Calu3 (cell line): Measurements from ENCODE around the gene BTF3. TPM values are rescaled to one million over a fixed set of nuclear protein-coding genes. Genes with fewer than 3 reads are reported as not detected.

Experiments used
- BruUV-seq: library from RNA; stranded (reverse); fragments of 400-500 nt; replicated peaks from 2 replicates; lab custom pipeline; 2021; lab: Mats Ljungman, UMichigan
- CTCF ChIA-PET: fragments of 300-600 bp; sonication (Branson Sonifier 250); formaldehyde crosslinking; loops from one replicate; lab custom pipeline; 2022; ENCODE audit warnings: antibody characterized with exemption; lab: Charles Lee
- DNase-seq: peaks from one replicate; pipeline ENCODE4 v3.0.0; 2022
- H3K27ac Mint-ChIP-seq: one replicate; pipeline ENCODE4 v1.8.0; 2022; ENCODE audit warnings: mixed read lengths; ENCODE audit not compliant: unreplicated experiment
- H3K27me3 Mint-ChIP-seq: one replicate; pipeline ENCODE4 v1.8.0; 2022; ENCODE audit warnings: mixed read lengths; ENCODE audit not compliant: unreplicated experiment
- H3K36me3 Mint-ChIP-seq: one replicate; pipeline ENCODE4 v1.8.0; 2022; ENCODE audit warnings: mild to moderate bottlenecking, moderate library complexity, mixed read lengths; ENCODE audit not compliant: insufficient read depth, unreplicated experiment
- H3K4me1 Mint-ChIP-seq: one replicate; pipeline ENCODE4 v1.8.0; 2022; ENCODE audit warnings: mild to moderate bottlenecking, low read depth, mixed read lengths; ENCODE audit not compliant: unreplicated experiment
- H3K4me3 Mint-ChIP-seq: one replicate; pipeline ENCODE4 v1.8.0; 2022; ENCODE audit warnings: mild to moderate bottlenecking, low read depth, moderate library complexity, mixed read lengths; ENCODE audit not compliant: unreplicated experiment
- H3K9me3 Mint-ChIP-seq: one replicate; pipeline ENCODE4 v1.8.0; 2022; ENCODE audit warnings: low read depth, mixed read lengths; ENCODE audit not compliant: unreplicated experiment
- intact Hi-C: fragments of 100-400 bp; cut with micrococcal nuclease; formaldehyde crosslinking; loops from one replicate; pipeline ENCODE4 v1.10.0; 2022; ENCODE audit not compliant: unreplicated experiment
- total RNA-seq: library from RNA; stranded (reverse); gene quantifications from 2 replicates; pipeline ENCODE4 v1.2.3, GENCODE V29; 2022
- TF ChIP-seq, protein P1 (sequence below): fragments of 200-600 bp; IDR thresholded peaks from one replicate; pipeline ENCODE4 v1.8.0; 2022; ENCODE audit warnings: antibody characterized with exemption; ENCODE audit not compliant: unreplicated experiment

Gene BTF3
- total RNA-seq, 1 experiment from 2014 or later = 872 TPM

DNA sequence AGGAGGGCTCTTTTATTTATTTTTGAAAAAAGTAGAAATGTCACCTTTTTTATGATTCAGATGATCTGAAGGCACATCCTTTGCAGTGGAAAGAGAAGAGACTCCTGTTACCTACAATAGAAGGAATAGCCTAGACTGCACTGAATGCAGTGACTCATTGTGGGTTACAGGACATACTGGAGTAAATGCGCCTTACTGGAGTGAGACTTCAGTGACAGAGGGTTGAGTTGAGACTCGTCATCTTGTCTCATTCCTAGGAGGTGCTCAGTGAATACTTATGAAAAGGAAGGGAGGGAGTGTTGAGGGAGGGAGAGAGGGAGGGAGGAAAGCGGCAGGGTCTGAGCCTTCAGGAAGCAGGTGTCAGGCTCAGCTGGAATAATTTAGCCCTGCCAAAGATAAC lies 42.0 kb downstream of the BTF3 start:
- Mint-ChIP-seq H3K27ac (peak overlapping the region; percentile 80), H3K4me1 (peaks cover 49% of the 10 kb centered on the region), H3K4me3 (no peak overlapping the region), H3K9me3 (no peaks in the 10 kb centered on the region), H3K27me3 (no peaks in the 10 kb centered on the region), H3K36me3 (peaks cover 15% of the 10 kb centered on the region)
- TF ChIP-seq, protein P1, sequence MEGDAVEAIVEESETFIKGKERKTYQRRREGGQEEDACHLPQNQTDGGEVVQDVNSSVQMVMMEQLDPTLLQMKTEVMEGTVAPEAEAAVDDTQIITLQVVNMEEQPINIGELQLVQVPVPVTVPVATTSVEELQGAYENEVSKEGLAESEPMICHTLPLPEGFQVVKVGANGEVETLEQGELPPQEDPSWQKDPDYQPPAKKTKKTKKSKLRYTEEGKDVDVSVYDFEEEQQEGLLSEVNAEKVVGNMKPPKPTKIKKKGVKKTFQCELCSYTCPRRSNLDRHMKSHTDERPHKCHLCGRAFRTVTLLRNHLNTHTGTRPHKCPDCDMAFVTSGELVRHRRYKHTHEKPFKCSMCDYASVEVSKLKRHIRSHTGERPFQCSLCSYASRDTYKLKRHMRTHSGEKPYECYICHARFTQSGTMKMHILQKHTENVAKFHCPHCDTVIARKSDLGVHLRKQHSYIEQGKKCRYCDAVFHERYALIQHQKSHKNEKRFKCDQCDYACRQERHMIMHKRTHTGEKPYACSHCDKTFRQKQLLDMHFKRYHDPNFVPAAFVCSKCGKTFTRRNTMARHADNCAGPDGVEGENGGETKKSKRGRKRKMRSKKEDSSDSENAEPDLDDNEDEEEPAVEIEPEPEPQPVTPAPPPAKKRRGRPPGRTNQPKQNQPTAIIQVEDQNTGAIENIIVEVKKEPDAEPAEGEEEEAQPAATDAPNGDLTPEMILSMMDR = no peak
- no TSS peak for BruUV-seq
- CTCF ChIA-PET = interaction anchor here (0.9 kb wide), 1 partner anchor 56 kb away, joined by 3 read pairs; no protein-coding TSS in a partner anchor
- intact Hi-C loops = loop anchor here (2.0 kb wide), 1 partner anchor 43 kb away; no protein-coding TSS in a partner anchor
- DNase-seq = peak; percentile 35

DNA sequence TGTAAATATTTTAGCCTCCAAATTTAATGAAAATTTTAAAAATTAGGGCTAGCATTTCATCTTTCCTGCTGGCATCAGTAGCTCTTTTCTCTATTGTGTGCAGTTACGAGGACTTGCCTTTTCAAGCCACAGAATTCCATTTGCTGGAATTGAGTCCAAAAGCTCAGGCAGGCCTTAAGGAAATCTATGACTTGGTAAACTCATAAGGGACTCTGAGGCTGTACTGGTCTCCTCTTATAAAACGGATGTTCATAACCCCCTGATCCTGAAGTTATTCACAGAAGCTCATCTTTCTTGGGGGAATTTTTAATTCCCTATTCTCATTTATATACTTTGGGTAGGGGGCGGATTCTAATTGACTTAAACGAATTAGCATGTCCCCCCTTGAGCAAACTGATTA lies 43.8 kb downstream of the BTF3 start:
- Mint-ChIP-seq H3K36me3 (peaks cover 15% of the 10 kb centered on the region), H3K9me3 (no peaks in the 10 kb centered on the region), H3K27me3 (no peaks in the 10 kb centered on the region), H3K4me1 (peaks cover 52% of the 10 kb centered on the region), H3K4me3 (peak overlapping the region; percentile 19), H3K27ac (peak overlapping the region; percentile 80)
- intact Hi-C loops = no loop called here
- TF ChIP-seq, protein P1 = no peak
- CTCF ChIA-PET = interaction anchor here (0.6 to 1.4 kb wide), 5 partner anchors 10 to 360 kb away, joined by 3 to 7 read pairs (median 3); partner anchors contain the start of gene BTF3
- no peak for DNase-seq
- BruUV-seq = no TSS peak

DNA sequence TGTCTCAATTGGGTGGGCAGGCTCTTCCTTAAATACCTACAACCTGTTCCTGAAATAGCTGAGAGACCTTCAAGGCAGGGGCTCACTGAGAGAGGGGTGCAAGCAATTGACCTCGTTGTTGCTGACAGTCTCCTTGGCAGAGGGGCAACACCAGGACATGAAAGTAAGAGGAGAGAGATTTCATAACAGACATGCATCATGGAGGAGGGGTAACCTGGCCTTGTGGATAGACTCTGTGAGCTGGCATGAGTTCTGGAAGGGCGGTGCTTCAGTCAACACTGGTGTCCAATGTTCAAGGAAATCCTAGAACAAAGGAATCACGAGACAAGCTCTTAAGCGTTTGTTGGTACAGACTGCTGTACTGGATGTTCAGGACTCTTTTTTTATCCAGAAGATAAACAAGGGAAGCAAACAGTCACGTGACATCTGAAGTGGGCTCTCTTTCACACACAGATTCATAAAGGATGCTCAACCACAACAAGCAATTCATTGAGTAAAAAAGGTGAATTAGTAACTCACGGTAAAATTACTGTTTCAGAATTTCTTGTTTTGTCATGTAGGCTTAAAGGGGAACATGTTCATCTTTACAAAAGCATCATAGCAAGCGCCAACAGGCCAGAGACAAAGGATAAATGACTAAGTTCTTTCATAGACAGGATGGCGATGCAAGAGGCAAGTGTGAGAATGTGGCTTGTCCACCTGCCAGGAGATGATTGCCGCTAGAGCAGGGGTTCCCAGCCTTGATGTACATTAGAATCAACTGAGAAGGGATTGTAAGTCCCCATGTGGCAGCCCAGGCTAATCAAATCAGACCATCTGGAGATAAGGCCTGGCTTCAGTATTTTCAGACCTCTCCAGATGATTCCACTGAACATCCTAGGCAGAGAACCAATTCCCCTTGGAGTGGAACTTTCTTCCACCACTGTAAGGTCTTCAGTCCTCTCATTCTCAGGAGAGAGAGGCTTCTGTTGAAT lies 46.5 kb downstream of the BTF3 start:
- peak; percentile 70 for DNase-seq
- Mint-ChIP-seq H3K4me3 (no peak overlapping the region), H3K27me3 (no peaks in the 10 kb centered on the region), H3K36me3 (peaks cover 15% of the 10 kb centered on the region), H3K4me1 (peaks cover 51% of the 10 kb centered on the region), H3K9me3 (no peaks in the 10 kb centered on the region), H3K27ac (peak overlapping the region; percentile 71)
- TF ChIP-seq, protein P1 = no peak
- intact Hi-C loops = no loop called here
- CTCF ChIA-PET = interaction anchor here (1.4 kb wide), 1 partner anchor 20 kb away, joined by 5 read pairs; the partner anchor contains the start of genes ANKRA2 and UTP15
- no TSS peak for BruUV-seq

DNA sequence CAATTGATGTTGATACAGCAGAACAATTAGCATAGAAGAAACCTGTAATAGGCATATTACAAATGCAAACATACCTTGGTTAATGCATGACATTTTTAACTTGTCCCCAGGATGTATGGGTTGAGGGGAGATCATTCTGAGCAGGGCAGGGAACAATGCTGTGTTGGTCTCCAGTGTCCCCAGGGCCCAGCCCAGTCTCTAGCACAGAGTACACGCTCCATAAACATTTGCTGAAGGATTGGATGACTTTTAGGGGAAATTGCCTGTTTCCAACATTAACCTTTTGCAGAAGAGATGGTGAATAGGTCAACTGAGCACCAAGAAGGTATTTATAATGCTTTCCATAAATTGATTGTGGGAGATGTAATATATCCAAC lies 47.1 kb downstream of the BTF3 start:
- no peak overlapping the region for H3K4me3 Mint-ChIP-seq
- no peaks in the 10 kb centered on the region for H3K9me3 Mint-ChIP-seq
- peaks cover 15% of the 10 kb centered on the region for H3K36me3 Mint-ChIP-seq
- BruUV-seq = no TSS peak
- H3K27ac Mint-ChIP-seq = no peak overlapping the region
- H3K4me1 Mint-ChIP-seq = peaks cover 44% of the 10 kb centered on the region
- H3K27me3 Mint-ChIP-seq = no peaks in the 10 kb centered on the region
- CTCF ChIA-PET = no interaction called here
- intact Hi-C loops = no loop called here
- DNase-seq = no peak
- TF ChIP-seq, protein P1 = no peak
